Endothelial cell of umbilical vein (primary cell): ENCODE data around the gene TMEM267.

Experiments used
- FOS ChIP-seq: IDR thresholded peaks from 2 replicates; pipeline ENCODE4 v1.6.1; 2011; ENCODE audit warnings: mild to moderate bottlenecking, low read length, moderate library complexity, borderline replicate concordance; ENCODE audit not compliant: insufficient read depth
- POLR2AphosphoS5 ChIP-seq: IDR thresholded peaks from 2 replicates; pipeline ENCODE4 v1.6.1; 2012; ENCODE audit warnings: low read depth, mild to moderate bottlenecking, control low read depth, low read length, moderate library complexity; ENCODE audit not compliant: insufficient read depth
- TF ChIP-seq, protein P1 (sequence below), 2 donors: IDR thresholded peaks; 1 replicate in 1 of 2; 2 replicates in 1 of 2; pipeline ENCODE4 v1.5.1; 2011; ENCODE audit warnings: low read length in 2 of 2, mild to moderate bottlenecking in 2 of 2, moderate library complexity in 2 of 2, control low read depth in 1 of 2, inconsistent platforms in 1 of 2, low read depth in 1 of 2; ENCODE audit not compliant: insufficient read depth in 1 of 2; ENCODE audit errors: extremely low read depth in 1 of 2

DNA sequence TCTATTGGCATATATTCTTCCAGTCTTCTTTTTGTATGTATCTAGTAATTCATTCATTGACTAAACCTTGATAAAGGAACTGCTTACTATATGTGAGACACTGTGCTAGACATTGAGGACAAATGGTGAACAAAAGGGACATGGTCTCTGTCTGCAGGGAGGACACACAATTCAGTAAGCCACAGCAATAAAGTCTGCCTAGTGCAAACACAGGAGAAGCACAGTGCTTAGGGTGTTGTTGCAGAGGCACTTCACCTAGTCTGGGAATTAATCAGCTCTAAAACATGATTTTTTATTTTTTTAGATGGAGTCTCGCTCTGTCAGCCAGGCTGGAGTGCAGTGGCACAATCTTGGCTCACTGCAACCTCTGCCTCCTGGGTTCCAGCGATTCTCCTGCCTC is 65.1 kb downstream of the TMEM267 start:
- no peak for TF ChIP-seq POLR2AphosphoS5
- TF ChIP-seq, protein P1, sequence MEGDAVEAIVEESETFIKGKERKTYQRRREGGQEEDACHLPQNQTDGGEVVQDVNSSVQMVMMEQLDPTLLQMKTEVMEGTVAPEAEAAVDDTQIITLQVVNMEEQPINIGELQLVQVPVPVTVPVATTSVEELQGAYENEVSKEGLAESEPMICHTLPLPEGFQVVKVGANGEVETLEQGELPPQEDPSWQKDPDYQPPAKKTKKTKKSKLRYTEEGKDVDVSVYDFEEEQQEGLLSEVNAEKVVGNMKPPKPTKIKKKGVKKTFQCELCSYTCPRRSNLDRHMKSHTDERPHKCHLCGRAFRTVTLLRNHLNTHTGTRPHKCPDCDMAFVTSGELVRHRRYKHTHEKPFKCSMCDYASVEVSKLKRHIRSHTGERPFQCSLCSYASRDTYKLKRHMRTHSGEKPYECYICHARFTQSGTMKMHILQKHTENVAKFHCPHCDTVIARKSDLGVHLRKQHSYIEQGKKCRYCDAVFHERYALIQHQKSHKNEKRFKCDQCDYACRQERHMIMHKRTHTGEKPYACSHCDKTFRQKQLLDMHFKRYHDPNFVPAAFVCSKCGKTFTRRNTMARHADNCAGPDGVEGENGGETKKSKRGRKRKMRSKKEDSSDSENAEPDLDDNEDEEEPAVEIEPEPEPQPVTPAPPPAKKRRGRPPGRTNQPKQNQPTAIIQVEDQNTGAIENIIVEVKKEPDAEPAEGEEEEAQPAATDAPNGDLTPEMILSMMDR (IDR thresholded peaks at IDR 0.05; ENCODE audit: extremely low read depth in 1 of 2, insufficient read depth in 1 of 2, low read depth in 1 of 2, low read length in 2 of 2): no peak
- no peak for TF ChIP-seq FOS
